ENCODE measurements around the gene ARHGEF39.

Gene ARHGEF39, protein sequence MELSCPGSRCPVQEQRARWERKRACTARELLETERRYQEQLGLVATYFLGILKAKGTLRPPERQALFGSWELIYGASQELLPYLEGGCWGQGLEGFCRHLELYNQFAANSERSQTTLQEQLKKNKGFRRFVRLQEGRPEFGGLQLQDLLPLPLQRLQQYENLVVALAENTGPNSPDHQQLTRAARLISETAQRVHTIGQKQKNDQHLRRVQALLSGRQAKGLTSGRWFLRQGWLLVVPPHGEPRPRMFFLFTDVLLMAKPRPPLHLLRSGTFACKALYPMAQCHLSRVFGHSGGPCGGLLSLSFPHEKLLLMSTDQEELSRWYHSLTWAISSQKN

DNA sequence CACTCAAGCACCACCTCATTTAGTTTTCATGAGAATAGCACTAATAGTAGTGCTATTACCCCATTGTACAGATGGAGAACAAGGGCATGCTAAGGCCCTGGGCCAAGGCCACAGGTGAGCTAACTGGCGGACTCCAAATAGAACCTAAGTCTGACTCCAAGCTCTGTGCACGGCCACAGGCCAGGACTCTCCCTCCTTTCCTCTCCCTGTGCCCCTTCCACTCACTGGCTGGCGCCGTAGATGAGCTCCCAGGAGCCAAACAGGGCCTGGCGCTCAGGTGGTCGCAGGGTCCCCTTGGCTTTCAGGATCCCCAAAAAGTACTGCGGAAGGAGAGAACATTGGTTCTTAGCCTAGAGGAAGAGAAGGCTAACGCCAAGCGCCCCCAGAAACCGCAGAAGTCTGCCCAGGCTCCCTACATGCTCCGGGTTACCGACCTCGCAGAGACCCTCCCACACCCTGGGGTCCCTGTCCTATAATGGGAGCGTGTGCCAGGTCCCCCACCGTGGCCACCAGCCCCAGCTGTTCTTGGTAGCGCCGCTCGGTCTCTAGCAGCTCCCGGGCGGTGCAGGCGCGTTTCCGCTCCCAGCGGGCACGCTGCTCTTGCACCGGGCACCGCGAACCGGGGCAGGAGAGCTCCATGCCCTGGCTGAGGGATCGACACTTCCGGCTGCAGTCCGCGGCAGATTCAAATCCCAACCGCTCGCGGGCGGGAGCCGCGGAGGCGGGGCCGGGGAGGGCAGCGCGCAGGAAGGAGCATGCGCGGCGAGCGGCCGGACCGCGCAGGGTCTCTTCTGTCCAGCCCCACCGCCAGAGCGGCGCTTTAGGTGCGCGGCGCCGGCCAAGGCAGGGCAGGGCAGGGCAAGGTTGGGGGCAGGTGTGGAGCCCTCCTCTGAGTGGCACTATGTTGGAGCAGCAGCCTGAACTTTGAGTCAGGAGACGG is at the start of gene ARHGEF39:
TSS of gene ARHGEF39 (minus strand) at position 665 of the 940 bp plus-strand sequence. CDS start at position 639, 26 bp downstream.
- peak; percentile 48 for DNase-seq

DNA sequence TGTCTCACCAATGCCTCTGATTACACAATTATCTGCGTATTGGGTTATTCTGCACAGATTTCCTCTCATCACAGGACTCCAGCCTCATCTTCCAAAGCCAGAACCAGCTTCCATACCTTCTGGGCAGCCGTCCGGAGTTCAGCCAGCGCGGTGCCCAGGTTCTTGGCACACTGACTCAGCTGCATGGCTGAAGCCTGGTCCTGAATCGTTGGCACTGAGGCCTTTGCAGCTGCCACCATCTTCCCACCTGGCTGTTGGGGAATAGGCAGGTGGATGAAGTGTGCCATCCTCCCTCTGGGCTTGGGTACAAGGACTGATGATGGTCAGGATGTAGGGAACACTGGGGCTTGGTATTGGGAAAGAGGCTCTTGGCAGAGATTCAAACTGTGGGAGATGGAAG is 49.1 kb upstream of the ARHGEF39 start:
- no peak for DNase-seq

DNA sequence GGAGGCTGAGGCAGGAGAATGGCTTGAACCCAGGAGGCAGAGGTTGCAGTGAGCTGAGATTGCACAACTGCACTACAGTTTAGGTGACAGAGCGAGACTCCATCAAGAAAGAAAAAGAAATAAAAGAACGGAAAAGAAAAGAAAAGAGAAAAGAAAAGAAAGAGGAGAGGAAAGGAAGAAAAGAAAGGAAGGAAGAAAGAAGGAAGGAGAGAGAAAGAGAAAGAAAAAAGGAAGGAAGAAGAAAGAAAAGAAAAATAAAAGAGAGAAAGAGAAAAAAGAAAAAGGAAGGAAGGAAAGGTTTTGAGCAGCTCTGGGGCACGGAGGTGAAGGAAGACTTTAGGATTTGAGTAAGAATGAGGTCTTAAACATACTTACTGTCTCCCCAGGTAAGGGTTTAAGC is 48.6 kb upstream of the ARHGEF39 start:
- DNase-seq = no peak

DNA sequence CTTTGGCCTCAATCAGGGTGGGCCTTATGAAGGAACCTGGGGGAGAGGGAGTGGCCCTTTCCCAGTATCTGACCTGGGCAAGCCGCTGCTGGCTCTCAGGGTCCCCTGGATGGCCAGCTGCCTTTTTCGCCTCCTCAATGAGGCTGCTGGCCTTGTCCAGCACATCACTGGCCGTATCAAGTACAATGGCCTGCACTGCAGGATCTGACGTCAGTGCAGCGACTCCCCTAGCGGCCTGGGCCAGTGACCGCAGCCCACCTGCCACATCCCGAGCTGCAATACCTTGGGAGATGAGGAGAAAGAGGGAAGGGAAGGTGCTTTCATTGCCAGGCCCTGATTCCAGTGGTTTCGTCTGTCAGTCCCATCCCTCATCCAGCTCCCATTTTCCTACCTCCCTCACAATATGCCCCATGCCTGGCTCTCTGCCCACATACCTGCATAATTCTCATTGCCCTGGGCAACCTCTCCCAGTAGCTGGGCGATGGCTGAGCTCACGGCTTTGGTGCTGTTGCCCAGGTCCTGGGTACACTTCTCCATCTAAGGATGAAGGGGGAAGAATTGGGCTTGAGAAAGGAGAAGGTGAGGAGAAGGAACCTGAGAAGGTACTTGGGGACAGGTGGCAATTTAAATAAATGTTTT is 47.9 kb upstream of the ARHGEF39 start:
- DNase-seq = no peak

DNA sequence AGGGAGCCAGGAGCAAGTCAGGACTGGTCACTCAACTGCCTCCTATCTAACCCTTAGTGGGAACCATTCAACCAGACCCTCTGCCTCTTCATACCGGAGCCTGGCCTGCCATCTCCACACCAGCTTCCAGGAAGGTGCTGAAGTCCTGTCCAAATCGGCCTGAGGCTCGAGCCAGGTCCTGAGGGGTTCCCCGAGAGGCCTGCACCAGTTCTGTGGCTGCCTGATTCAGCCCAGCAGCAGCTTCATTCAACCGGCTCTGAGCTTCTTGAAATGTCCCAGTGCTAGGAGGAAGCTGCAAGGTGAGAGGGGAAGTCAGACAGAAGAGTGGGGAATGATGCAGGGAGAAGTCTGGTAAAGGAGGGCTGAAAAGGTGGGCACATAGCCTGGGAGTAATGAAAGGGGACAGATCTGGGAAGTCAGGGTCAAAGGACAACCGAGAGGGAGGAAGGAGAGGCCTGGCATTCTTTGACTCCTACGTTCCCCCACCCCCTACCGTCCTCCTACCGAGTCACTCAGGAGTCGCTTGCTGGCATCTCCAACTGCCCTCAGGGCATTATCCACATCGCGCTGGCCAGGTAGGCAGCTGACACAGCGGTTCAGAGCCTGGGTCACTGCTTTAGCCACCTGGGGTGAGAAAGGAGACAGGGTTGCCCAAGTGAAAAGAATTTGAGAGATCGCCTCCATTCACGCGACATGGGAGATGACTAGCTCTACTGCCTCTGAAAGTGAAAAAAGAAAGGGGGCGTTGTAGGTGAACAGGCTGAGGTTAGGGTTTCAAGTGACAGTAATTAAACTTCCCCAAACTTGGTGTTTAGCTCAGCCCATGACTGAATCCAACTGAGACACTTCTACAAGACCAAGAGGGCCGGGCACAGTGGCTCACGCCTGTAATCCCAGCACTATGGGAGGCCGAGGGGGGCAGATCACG is 46.8 kb upstream of the ARHGEF39 start:
- DNase-seq = no peak

DNA sequence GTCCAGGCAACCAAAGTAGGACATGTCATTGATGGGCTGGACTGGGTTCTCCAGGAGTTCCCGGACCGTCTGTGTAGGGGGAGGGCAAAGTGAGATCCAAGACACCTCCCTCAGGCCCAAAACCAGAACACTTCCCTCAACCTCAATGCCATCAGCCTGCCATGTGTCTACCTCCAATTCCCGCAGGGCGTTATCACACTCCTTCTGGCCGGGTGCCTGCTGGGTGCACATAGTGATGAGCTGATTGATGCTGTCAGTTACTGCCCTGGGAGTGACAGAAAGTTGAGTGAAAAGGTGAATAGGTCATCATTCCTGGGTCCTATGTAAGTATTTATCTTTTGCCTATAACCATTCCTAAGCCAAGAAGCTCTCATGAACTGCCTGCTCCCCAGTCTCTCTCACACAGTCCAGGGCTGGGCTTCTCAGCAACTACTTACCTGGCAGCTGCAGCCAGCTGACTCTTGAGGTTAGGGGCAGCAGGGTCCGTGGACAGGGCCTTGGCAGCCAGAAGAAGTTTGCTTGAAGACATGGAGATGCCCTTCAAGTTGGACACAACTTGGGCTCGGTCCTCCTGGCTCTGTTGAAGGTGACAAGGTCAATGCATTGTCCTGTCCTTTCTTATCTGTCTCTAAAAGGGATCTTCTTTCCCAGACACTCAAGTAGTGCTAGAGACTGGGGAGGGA is 46.0 kb upstream of the ARHGEF39 start:
- no peak for DNase-seq

DNA sequence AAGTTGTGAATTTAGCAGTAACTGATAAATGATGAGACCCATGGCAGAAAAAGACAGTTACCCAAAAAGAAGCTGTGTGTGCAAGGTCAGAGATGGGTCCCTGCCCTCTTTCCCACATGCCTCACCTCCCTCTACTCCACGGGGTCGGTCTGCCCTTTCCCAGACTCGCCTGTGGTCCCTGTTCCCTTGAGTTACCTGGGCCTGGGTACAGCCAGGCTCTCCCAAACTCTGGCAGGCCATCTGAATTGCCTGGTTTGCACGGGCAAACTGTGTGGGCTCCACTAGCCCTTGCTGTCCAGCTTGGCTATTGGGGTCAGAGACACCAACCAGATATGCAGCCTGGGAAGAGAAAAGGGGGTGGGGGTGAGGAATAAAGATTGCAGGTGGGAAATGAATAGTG is 43.2 kb upstream of the ARHGEF39 start:
- DNase-seq = no peak

DNA sequence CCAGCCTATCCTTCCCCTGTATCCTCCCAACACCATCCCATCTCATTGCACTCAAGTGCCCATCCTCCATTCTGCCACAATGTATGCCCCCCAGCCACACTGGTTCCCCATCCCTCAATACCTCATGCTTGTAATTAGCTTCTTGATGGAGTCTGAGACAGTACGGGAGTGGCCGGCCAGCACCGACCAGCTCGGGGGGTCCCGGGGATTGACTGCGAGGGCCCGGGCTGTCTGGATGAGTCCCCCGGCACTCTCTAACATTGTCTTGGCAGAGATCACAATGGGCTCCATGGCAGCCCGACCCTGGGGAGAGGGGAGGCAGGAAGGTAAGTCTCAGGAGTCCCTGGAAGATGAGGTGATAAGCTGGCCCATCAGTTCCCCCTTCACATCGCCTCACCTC is 42.0 kb upstream of the ARHGEF39 start:
- DNase-seq = no peak

DNA sequence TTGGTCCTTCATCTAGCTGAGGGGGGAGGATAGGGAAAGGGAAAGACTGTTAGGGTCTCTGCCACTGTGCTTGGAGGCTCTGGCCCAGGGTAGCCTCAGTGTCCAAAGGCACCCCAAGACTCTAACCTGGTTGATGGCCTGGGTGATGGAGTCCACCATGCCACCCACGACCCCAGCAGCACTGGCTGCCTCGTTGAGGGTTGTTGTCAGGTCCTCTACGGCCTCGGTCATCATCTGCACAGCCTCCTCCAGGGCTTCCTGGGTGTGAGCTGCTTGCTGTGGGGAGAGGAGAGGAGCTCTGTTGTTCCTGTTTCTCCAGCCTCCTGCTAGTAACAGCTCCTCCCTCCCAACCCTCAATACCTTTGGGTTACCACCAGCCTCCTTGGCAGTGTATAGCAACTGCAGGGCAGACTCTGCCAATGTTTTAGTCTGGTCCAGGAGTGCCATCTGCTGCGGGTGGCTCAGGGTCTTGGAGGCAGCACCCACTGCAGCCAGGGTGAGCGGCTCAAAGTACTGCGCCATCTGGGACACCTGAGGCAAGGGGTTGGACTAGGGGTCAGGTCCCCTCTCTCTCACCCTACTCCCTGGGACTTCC is 40.9 kb upstream of the ARHGEF39 start:
- no peak for DNase-seq

DNA sequence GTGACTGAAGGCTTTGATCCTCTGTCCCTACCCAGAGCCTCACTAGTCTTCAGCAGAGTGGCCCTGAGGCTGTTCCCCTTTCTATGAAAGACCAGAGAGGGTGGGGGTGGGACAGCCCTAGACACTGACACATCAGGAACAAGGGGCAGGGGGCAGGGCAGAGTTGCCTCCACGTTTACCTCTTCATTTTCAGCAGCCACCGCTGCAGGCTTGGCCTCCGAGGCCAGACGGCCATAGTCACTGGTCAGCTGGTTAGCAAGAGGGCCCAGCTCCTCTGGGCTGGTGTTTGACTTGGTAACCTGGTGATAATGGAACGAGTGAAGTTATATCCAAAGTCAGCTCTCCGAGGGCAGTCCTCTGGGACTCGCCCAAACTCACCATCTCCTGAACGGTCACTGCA is 40.4 kb upstream of the ARHGEF39 start:
- no peak for DNase-seq

DNA sequence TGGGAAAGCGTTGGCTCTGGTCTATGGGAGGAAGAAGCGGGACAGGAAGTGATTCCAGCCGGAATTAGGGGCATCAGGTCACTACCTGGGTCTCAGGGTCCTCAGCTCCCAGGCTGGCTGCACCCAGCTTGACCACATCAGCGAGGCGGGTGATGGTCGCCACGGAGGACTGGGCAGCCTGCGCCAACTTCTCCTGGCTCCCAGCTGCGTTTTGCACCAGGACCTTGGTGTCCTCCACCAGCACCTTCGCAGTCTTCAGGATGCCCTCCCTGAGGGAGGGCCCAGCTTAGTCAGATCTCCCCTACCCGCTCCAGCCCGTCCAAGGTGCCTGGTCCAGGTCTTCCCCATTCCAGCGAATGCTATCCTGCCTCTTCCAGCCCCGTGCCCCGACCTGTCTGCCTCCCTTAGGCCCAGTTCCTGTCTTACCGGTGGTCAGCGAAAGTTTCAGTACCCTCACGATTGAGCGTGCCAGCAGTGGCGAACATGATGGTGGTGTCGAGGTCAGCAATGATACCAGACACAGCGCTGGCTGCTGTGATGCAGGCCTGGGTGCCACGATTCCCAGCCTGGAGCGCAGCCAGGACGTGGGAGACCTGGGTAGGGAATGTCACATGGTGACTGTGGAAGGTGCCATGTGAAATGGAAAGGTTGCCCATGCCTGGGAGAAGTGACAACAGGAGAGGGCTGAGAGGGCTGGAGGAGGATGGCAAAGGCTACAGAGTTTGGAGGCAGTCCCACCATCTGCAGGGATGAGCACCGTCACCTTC is 39.1 kb upstream of the ARHGEF39 start:
- DNase-seq = no peak

DNA sequence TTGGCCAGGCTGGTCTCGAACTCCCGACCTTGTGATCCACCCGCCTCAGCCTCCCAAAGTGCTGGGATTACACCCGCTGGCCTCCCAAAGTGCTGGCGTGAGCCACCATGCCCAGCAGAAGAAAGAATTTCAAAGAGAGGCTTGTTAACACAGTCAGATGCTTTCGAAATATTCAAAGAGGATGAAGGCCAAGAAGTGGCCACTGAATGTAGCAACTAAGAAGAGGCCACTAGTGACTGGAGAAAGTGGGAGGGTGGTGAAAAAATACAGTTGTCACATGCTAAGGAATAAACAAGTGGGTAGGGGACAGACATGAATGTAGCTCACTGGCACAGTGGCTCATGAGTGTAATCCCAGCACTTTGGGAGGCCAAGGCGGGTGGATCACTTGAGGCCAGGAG is 37.7 kb upstream of the ARHGEF39 start:
- DNase-seq = no peak

DNA sequence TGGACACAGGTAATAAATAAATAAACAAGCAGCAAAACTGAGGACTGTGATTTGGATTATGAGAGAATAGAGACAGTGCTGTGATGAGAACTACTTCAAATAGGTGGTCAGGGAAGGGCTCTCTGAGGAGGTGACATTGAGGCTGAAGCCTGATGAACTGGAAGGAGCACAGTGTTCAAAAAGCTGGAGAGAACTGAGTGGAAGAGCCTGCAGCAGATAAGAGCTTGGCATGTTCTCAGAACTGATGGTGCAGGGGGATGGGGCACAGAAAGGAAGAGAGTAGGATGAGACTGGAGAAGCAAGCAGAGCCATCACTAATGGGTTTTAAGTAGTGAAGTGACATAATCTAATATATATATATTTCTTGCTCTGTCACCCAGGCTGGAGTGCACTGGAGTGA is 35.9 kb upstream of the ARHGEF39 start:
- no peak for DNase-seq

DNA sequence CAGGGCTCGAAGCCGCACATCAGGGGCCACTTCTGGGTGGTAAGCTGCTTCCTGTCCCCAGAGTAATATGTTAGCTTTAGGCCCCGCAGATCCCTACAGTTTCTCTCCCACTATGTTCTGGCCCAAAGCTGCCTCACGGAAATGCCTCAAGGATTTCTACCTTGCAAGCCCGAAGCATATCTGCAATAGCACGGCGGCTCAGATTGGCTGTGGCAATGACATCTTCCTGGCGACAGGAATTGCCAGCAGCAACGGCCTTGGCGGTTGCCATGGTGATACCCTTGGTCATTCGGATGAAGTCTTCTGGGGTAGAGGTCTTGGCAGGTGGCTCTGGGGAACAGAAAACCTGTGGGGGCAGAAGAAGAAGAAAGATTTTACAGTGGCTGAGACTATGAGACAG is 35.0 kb upstream of the ARHGEF39 start:
- no peak for DNase-seq

DNA sequence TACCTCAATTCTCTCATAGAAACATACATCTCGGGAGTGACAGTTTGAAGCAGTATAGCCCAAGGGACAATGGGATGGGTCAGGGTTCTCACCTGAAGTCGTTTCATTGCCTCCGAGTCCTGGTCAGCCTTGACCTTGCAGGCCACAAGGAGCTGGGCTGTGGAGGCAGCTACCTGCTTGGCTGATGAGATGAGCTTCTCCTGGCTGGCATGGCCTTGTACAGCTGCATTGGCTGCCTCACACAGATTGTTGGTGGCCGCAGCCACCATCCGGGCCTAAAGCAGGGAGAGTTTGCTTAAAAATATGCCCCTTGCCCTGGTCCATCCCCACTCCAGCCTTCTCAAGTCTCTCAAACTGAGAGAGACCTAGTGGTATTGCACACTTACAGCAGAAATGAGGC is 33.2 kb upstream of the ARHGEF39 start:
- DNase-seq = no peak

DNA sequence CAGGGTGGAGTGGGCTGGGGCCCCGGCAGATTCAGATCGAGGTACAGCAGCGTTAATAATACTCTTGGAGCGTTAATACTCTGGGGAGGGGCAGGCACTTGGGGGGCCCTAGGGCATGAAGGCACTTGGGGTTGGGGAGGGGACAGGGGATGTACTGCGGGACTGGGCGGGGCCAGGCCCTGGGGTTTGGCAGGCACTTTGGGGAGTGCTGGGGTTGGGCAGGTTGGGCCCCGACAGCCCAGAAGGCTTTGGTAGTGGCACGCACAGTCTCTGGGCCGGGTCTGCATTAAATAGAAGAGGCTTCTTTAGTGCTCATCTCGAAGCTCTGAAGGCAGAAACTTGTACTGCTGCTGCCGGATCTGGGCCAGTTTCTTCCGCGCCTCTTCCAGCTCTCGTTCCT is 32.5 kb upstream of the ARHGEF39 start:
- no peak for DNase-seq

DNA sequence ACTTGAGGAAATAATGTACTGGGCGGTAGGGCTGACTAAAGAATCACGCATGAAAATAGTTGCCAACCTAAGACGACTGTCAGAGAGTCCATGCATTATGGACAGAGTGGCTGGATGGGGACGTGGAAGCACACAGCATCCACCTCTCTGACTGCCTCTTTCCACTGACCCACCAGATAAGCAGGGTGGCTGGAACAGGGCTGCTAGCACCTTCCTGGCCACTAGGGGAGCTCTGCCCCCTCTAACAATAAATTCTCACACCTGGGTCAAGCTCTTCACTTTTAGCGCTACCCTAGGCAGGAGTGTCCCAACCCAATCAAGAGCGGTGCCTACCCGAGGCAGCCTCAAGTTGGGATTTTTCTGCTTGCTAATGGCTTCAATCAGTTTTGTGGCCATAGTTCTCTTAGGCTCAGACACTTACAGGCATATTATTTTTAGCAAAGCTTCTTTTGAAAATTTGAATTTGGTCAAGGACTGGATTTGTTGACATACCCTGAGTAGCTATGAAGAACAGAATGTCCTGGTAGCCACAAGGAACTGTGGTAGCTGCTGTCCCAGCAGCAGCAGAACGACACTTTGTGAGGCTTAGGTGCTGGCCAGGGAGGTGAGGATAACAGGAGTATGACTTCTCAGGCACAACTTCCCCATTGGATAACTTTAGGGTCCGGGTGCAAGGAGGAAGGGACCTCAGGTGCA is 31.7 kb upstream of the ARHGEF39 start:
- DNase-seq = peak; percentile 60

DNA sequence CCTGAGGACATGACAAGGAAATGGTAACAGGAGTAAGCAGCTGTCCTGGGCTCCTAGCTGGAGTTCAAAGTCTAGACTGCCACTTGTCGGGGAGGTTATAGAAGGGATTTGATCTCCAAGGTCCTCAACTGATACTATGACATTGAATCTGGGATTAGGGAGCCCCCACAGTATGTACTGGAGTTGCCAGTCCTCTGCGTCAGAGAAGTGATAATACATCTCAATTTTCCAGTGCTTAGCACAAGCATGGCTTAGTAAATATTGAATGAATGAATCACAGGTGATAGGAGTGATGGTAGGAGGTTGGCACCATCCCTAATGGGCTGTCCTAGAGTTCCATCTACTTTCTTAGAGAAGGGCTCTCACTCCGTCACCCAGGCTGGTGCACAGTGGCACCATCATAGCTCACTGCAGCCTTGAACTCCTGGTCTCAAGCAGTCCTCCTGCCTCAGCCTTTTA is 31.0 kb upstream of the ARHGEF39 start:
- DNase-seq = no peak

DNA sequence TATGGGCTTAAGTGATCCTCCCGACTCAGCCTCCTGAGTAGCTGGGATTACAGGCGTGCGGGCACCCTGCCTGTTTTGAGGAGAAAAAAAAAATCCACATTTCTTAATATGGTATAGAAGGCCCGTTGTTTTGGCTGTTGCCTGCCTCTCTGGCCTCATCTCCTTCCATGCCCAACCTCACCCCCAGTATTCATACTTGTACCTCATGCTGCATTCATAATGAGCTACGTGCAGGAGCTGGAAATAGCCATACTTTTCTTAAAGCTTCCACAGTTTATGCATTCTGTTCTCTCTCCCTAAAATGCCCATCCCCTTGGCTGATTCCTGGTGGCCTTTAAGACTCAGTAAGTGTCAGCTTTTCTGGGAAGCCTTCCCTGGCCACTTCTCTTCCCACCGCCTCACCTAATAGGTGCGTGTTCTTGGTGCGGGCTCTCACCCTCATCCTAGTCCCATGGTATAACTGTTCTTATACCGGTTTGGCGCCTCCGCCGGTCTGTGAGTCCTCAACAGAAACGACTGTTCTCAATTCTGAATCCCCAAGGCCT is 26.8 kb upstream of the ARHGEF39 start:
- no peak for DNase-seq

DNA sequence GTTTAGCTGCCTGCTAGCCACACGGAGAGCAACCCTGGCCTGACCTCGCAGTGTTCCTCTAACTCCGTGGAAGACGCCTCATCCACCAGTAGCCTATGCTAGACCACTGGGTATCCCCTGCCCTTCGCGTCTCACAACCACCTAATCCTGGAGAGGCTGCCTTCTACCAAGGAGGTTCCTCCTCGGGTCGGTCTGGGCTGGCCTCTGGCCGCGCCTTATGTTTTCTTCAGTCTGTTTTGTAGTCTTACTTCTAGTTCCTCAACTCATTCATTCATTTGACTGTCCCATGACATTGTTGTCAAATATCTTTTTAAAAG is 26.3 kb upstream of the ARHGEF39 start:
- no peak for DNase-seq

All from activated CD8-positive, alpha-beta memory T cell treated with anti-CD3 and anti-CD28 coated beads, Interleukin-2, amount 50 U/mL, for 4 hours (primary cell).